ENCODE data around the gene KLF4. TPM values are rescaled to one million over a fixed set of nuclear protein-coding genes. Genes with fewer than 3 reads are reported as not detected.

Gene KLF4
- total RNA-seq, 2 experiments from 2014 or later, result not detected

DNA sequence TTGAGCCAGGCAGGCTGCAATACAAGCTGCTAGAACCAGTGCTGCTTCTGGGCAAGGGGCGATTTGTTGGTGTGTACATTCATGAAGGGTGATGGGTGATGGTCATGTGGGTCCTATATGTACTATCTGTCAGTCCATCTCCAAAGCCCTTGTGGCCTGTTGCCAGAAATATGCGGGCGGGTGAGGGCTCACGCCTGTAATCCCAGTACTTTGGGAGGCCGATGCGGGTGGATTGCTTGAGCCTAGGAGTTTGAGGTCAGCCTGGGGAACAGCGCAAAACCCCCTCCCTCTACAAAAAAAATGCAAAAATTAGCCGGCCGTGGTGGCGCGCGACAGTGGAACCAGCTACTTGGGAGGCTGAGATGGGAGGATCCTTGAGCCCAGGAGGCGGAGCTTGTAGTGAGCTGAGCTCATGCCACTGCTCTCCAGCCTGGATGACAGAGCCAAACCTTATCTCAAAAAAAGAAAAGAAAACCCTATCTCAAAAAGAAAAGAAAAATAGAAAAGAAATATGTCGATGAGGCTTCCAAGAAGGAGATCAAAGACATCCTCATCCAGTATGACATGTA is 45.0 kb upstream of the KLF4 start:
- H3K9me2 ChIP-seq (ENCODE audit: insufficient read depth, low read length), result no peaks in the 10 kb centered on the region
- no peak for DNase-seq (ENCODE audit: low spot score)
- H3K4me1 ChIP-seq (ENCODE audit: insufficient read depth, low read length, poor library complexity, severe bottlenecking), result no peaks in the 10 kb centered on the region
- no peak overlapping the region for H3K4me2 ChIP-seq (ENCODE audit: low read length)
- no peak overlapping the region for H3K4me3 ChIP-seq (ENCODE audit: low read depth, low read length, poor library complexity, severe bottlenecking)
- no TSS peak for BruUV-seq (replicated peaks)
- CTCF ChIA-PET (ENCODE audit: unreplicated experiment), result no interaction called here
- no peaks in the 10 kb centered on the region for H4K20me1 ChIP-seq (ENCODE audit: insufficient read depth, low read length)
- TF ChIP-seq, protein P1, sequence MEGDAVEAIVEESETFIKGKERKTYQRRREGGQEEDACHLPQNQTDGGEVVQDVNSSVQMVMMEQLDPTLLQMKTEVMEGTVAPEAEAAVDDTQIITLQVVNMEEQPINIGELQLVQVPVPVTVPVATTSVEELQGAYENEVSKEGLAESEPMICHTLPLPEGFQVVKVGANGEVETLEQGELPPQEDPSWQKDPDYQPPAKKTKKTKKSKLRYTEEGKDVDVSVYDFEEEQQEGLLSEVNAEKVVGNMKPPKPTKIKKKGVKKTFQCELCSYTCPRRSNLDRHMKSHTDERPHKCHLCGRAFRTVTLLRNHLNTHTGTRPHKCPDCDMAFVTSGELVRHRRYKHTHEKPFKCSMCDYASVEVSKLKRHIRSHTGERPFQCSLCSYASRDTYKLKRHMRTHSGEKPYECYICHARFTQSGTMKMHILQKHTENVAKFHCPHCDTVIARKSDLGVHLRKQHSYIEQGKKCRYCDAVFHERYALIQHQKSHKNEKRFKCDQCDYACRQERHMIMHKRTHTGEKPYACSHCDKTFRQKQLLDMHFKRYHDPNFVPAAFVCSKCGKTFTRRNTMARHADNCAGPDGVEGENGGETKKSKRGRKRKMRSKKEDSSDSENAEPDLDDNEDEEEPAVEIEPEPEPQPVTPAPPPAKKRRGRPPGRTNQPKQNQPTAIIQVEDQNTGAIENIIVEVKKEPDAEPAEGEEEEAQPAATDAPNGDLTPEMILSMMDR (conservative IDR thresholded peaks at IDR 0.05; ENCODE audit: low read length), result no peak
- no peak for TF ChIP-seq EZH2phosphoT487 (IDR thresholded peaks at IDR 0.05; ENCODE audit: borderline replicate concordance, low read depth, low read length)
- intact Hi-C loops (cut with micrococcal nuclease; ENCODE audit: unreplicated experiment), result no loop called here
- POLR2A ChIA-PET, result no interaction called here
- no peak overlapping the region for H2AFZ ChIP-seq (ENCODE audit: low read length)
- no peaks in the 10 kb centered on the region for H3K79me2 ChIP-seq (ENCODE audit: insufficient read depth, low read depth, low read length)
- no peak overlapping the region for H3K27ac ChIP-seq (ENCODE audit: low read depth, low read length, poor library complexity, severe bottlenecking)
- H3K9me3 ChIP-seq (ENCODE audit: low read length), result no peaks in the 10 kb centered on the region
- no peaks in the 10 kb centered on the region for H3K36me3 ChIP-seq (ENCODE audit: insufficient read depth, low read length)

DNA sequence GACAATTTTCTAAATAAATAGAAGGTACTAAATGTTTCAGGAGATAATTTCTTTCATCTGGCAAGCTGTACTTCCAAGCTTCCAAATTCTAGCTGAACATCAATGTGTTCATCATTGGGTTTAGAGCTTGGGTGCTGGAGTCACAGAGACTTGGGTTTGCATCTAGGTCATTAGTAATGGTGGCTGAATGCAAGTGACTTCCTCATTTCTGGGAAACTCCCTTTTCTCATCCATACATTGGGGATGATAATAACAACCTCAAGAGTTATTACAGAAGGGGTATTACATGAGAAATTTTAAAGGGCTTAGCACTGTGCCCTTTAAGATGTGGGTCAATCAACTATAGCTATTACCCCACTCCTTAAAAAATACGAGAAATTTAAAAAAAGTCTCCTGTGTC is 41.1 kb upstream of the KLF4 start:
- TF ChIP-seq, protein P1 (conservative IDR thresholded peaks at IDR 0.05; ENCODE audit: low read length), result no peak
- TF ChIP-seq EZH2phosphoT487 (IDR thresholded peaks at IDR 0.05; ENCODE audit: borderline replicate concordance, low read depth, low read length), result no peak
- H3K79me2 ChIP-seq (ENCODE audit: insufficient read depth, low read depth, low read length), result no peaks in the 10 kb centered on the region
- no peak overlapping the region for H3K4me2 ChIP-seq (ENCODE audit: low read length)
- ChIA-PET CTCF (ENCODE audit: unreplicated experiment) (no interaction called here), POLR2A (interaction anchor here (0.5 kb wide), 1 partner anchor 90 kb away, joined by 4 read pairs; no protein-coding TSS in a partner anchor)
- no peaks in the 10 kb centered on the region for H3K36me3 ChIP-seq (ENCODE audit: insufficient read depth, low read length)
- no peaks in the 10 kb centered on the region for H4K20me1 ChIP-seq (ENCODE audit: insufficient read depth, low read length)
- no peak for DNase-seq (ENCODE audit: low spot score)
- H3K4me3 ChIP-seq (ENCODE audit: low read depth, low read length, poor library complexity, severe bottlenecking), result no peak overlapping the region
- no peak overlapping the region for H2AFZ ChIP-seq (ENCODE audit: low read length)
- no peaks in the 10 kb centered on the region for H3K9me2 ChIP-seq (ENCODE audit: insufficient read depth, low read length)
- H3K27ac ChIP-seq (ENCODE audit: low read depth, low read length, poor library complexity, severe bottlenecking), result no peak overlapping the region
- H3K9me3 ChIP-seq (ENCODE audit: low read length), result no peaks in the 10 kb centered on the region
- no peaks in the 10 kb centered on the region for H3K4me1 ChIP-seq (ENCODE audit: insufficient read depth, low read length, poor library complexity, severe bottlenecking)
- intact Hi-C loops (cut with micrococcal nuclease; ENCODE audit: unreplicated experiment), result no loop called here
- BruUV-seq (replicated peaks), result no TSS peak

DNA sequence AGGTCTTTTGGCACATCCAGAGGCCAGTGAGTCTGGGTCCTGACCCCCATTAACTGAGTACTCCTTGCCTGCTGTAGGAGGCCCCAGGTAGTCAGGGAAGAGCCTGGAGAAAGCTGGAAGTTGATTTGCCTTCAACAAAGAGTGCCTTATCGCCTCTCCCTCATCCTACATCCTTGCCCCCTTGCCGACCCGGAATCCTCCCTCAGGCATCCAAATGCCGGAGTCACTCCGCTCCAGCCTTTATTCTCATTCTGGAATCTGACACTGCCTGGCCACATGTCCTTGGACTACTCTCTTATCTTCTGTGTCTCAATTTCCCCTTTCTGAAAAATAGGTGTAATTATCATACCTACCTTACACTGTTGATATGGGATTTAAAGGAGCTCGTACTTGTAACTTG is 39.1 kb upstream of the KLF4 start:
- Histone ChIP-seq H3K4me2 (ENCODE audit: low read length) (no peak overlapping the region), H3K27ac (ENCODE audit: low read depth, low read length, poor library complexity, severe bottlenecking) (no peak overlapping the region), H3K9me2 (ENCODE audit: insufficient read depth, low read length) (no peaks in the 10 kb centered on the region), H3K4me3 (ENCODE audit: low read depth, low read length, poor library complexity, severe bottlenecking) (no peak overlapping the region), H3K36me3 (ENCODE audit: insufficient read depth, low read length) (no peaks in the 10 kb centered on the region), H3K9me3 (ENCODE audit: low read length) (no peaks in the 10 kb centered on the region), H3K4me1 (ENCODE audit: insufficient read depth, low read length, poor library complexity, severe bottlenecking) (no peaks in the 10 kb centered on the region), H4K20me1 (ENCODE audit: insufficient read depth, low read length) (no peaks in the 10 kb centered on the region), H3K79me2 (ENCODE audit: insufficient read depth, low read depth, low read length) (no peaks in the 10 kb centered on the region), H2AFZ (ENCODE audit: low read length) (no peak overlapping the region)
- intact Hi-C loops (cut with micrococcal nuclease; ENCODE audit: unreplicated experiment), result no loop called here
- ChIA-PET POLR2A (interaction anchor here (0.6 kb wide), 1 partner anchor 886 kb away, joined by 4 read pairs; no protein-coding TSS in a partner anchor), CTCF (ENCODE audit: unreplicated experiment) (no interaction called here)
- TF ChIP-seq EZH2phosphoT487 (IDR thresholded peaks at IDR 0.05; ENCODE audit: borderline replicate concordance, low read depth, low read length), result no peak
- TF ChIP-seq, protein P1 (conservative IDR thresholded peaks at IDR 0.05; ENCODE audit: low read length), result no peak
- DNase-seq (ENCODE audit: low spot score), result no peak
- no TSS peak for BruUV-seq (replicated peaks)
